K562 (cell line): ENCODE data around the gene KRTAP12-2. TPM values are rescaled to one million over a fixed set of nuclear protein-coding genes. Genes with fewer than 3 reads are reported as not detected.

ENCODE experiments used
- ATAC-seq: fragments of 200-7000 bp; cut with Tn5 transposase; 3 replicates; pipeline ENCODE4 v1.9.1; 2020; ENCODE audit warnings: moderate library complexity
- BruUV-seq: library from RNA; stranded (reverse); fragments of 400-500 nt; replicated peaks from 2 replicates; lab custom pipeline; 2021; lab: Mats Ljungman, UMichigan
- CTCF ChIA-PET: fragments of 300-600 bp; formaldehyde crosslinking; extraction: SDS; loops from one replicate; lab custom pipeline; 2021; ENCODE audit warnings: low intra/inter-chr PET ratio; lab: Yijun Ruan, JAX
- POLR2A ChIA-PET: fragments of 300-600, 350-650 bp; sonication (Branson Sonifier 250); formaldehyde crosslinking; extraction: SDS; loops from one replicate; lab custom pipeline; 2021; ENCODE audit warnings: antibody characterized with exemption, inconsistent platforms; lab: Yijun Ruan, JAX
- DNase-seq, 4 experiments: peaks; one replicate each; pipeline versions ENCODE4 v3.0.0 to v3.0.0-alpha.2; 2011 to 2018; ENCODE audit warnings: low spot score in 3 of 4, mixed read lengths in 3 of 4; ENCODE audit errors: extremely low read depth in 1 of 4
- FAIRE-seq: peaks from 2 replicates; lab custom pipeline; 2011; peaks lifted over from hg19 to GRCh38; lab: Jason Lieb, UNC
- H2AFZ ChIP-seq: 2 replicates; pipeline ENCODE4 v1.6.0; 2011; ENCODE audit warnings: low read depth, low read length, control low read depth, inconsistent platforms
- H3K27ac ChIP-seq: fragments of 200-600 bp; 3 replicates; pipeline ENCODE4 v1.8.0; 2011; ENCODE audit warnings: low read depth, mild to moderate bottlenecking, control low read depth, inconsistent platforms, low read length, moderate library complexity, mixed read lengths; ENCODE audit errors: extremely low read depth
- H3K27me3 ChIP-seq, 2 experiments: fragments of 300-600 bp in 1 of 2; 2 replicates in 1 of 2; 3 replicates in 1 of 2; pipeline versions ENCODE4 v1.6.0 to v1.8.0; 2011; ENCODE audit warnings: inconsistent platforms in 2 of 2, low read length in 2 of 2, mild to moderate bottlenecking in 1 of 2, mixed read lengths in 1 of 2, moderate library complexity in 1 of 2; ENCODE audit not compliant: control insufficient read depth in 2 of 2, insufficient read depth in 2 of 2
- H3K36me3 ChIP-seq: fragments of 300-600 bp; 3 replicates; pipeline ENCODE4 v1.8.0; 2011; ENCODE audit warnings: mild to moderate bottlenecking, low read length, inconsistent platforms; ENCODE audit not compliant: control insufficient read depth, insufficient read depth
- H3K4me1 ChIP-seq, 2 experiments: fragments of 200-600 bp in 1 of 2; replicated peaks in 1 of 2; 2 replicates in 1 of 2; 3 replicates in 1 of 2; pipeline versions ENCODE4 v1.5.1 to v1.8.0; 2011; ENCODE audit warnings: inconsistent platforms in 2 of 2, low read length in 2 of 2, mild to moderate bottlenecking in 1 of 2, mixed read lengths in 1 of 2, moderate library complexity in 1 of 2; ENCODE audit not compliant: control insufficient read depth in 2 of 2, insufficient read depth in 2 of 2
- H3K4me2 ChIP-seq: 2 replicates; pipeline ENCODE4 v1.6.1; 2011; ENCODE audit warnings: low read length, control low read depth, inconsistent platforms, mixed read lengths; ENCODE audit not compliant: insufficient read depth
- H3K4me3 ChIP-seq: fragments of 200-600 bp; sonication (generic), shearing (Covaris generic); 2 replicates; pipeline ENCODE4 v1.5.1; 2016; ENCODE audit warnings: control low read depth, inconsistent platforms
- H3K79me2 ChIP-seq: fragments of 200-600 bp; 3 replicates; pipeline ENCODE4 v1.8.0; 2011; ENCODE audit warnings: low read length, inconsistent platforms; ENCODE audit not compliant: control insufficient read depth, insufficient read depth
- H3K9ac ChIP-seq, 2 experiments: 2 replicates each; pipeline versions ENCODE4 v1.6.0 to v1.6.1; 2011; ENCODE audit warnings: low read depth in 2 of 2, low read length in 2 of 2, control low read depth in 1 of 2, inconsistent platforms in 1 of 2, mild to moderate bottlenecking in 1 of 2, mixed read lengths in 1 of 2; ENCODE audit not compliant: insufficient read depth in 1 of 2
- H3K9me1 ChIP-seq: one replicate; pipeline ENCODE4 v1.6.0; 2011; ENCODE audit warnings: inconsistent platforms, mild to moderate bottlenecking, low read length, moderate library complexity; ENCODE audit not compliant: control insufficient read depth, insufficient read depth
- H3K9me3 ChIP-seq: replicated peaks from 2 replicates; pipeline ENCODE4 v1.5.1; 2011; ENCODE audit warnings: low read depth, low read length, inconsistent platforms; ENCODE audit not compliant: control insufficient read depth, insufficient read depth
- H4K20me1 ChIP-seq: replicated peaks from 2 replicates; pipeline ENCODE4 v1.6.1; 2011; ENCODE audit warnings: low read length, inconsistent platforms, mixed read lengths; ENCODE audit not compliant: control insufficient read depth, insufficient read depth
- BRCA1 ChIP-seq, 2 experiments: fragments of 450-650 bp in 1 of 2; sonication (generic) in 1 of 2; formaldehyde crosslinking in 1 of 2; IDR thresholded peaks; 2 replicates each; pipeline versions ENCODE4 v1.5.0 to v1.6.1; 2017 to 2020; ENCODE audit warnings: mild to moderate bottlenecking in 1 of 2, missing genetic modification reagents in 1 of 2
- CREBBP ChIP-seq: IDR thresholded peaks from one replicate; pipeline ENCODE4 v1.6.1; 2012; ENCODE audit warnings: low read depth, mild to moderate bottlenecking, control low read depth, inconsistent platforms, low read length
- MXD1 ChIP-seq: fragments of 250-450 bp; sonication (Bioruptor Pico); IDR thresholded peaks from 2 replicates; pipeline ENCODE4 v1.8.0; 2021; ENCODE audit warnings: borderline replicate concordance, mild to moderate bottlenecking, moderate library complexity; ENCODE audit not compliant: poor library complexity, severe bottlenecking
- ZFP1 ChIP-seq: fragments of 450-650 bp; formaldehyde crosslinking; IDR thresholded peaks from 2 replicates; pipeline ENCODE4 v1.4.0; 2020; ENCODE audit warnings: mild to moderate bottlenecking, mixed read lengths
- WGBS: fragments of 100-300 bp; shearing (Covaris generic); methylation state at CpG from one replicate; pipeline ENCODE4 v1.1.6; 2016; ENCODE audit warnings: low coverage, mixed read lengths; ENCODE audit not compliant: insufficient coverage; ENCODE audit errors: missing lambda C conversion rate; 5-methylcytosine and 5-hydroxymethylcytosine counted together
- in situ Hi-C: fragments of 300-500 bp; cut with MboI; formaldehyde crosslinking; loops from 4 replicates; pipeline ENCODE4 v1.15.0; 2018; ENCODE audit warnings: inconsistent platforms, mixed read lengths
- intact Hi-C: fragments of 100-400 bp; cut with micrococcal nuclease; formaldehyde crosslinking; loops from 2 replicates; pipeline ENCODE4 v1.14.2; 2022
- polyA plus RNA-seq, 8 experiments: library from polyadenylated mRNA; depleted of rRNA in 4 of 8; stranded (reverse) in 5 of 8; unstranded in 3 of 8; fragments of >200 nt; fragmentation: Nextera tagmentation in 2 of 8; fragmentation: Illumina TruSeq in 1 of 8; extraction: Ambion mirVana in 2 of 8; extraction: Trizol in 1 of 8; gene quantifications; 2 replicates each; pipeline versions ENCODE4 v1.2.1 to v1.2.3, GENCODE V29; 2011 to 2014; ENCODE audit warnings: inconsistent platforms in 1 of 8, missing spikeins in 1 of 8
- total RNA-seq, 7 experiments: library from RNA; depleted of rRNA in 6 of 7; stranded (reverse); fragments of >200 nt in 6 of 7; fragmentation: Illumina TruSeq in 2 of 7; extraction: Trizol in 2 of 7; gene quantifications; 2 replicates each; pipeline versions ENCODE4 v1.2.1 to v1.2.3, GENCODE V29; 2011 to 2021; ENCODE audit warnings: low replicate concordance in 1 of 7

Gene KRTAP12-2
- total and polyA plus RNA-seq, 9 of the 15 experiments (the other 6 are each of a cell fraction or from before 2014, with no cell fraction given): not detected

GRCh38 chr21:44644878-44645277 lies 21.8 kb downstream of the KRTAP12-2 start:
- in situ Hi-C loops (no loop called here), intact Hi-C loops (no loop called here)
- H3K27me3 ChIP-seq: peaks cover 2 to 33% of the 10 kb centered on the region in 2 experiments; a peak in 3 of 5 replicates
- no peaks in the 10 kb centered on the region for H4K20me1 ChIP-seq
- H3K27ac ChIP-seq: no peak overlapping the region
- CTCF ChIA-PET: no interaction called here
- BruUV-seq: no TSS peak
- no peak for FAIRE-seq
- TF ChIP-seq MXD1 (CRISPR knock-in tag): no peak
- no peak for TF ChIP-seq BRCA1 (IDR thresholded peaks at IDR 0.05)
- no peak for TF ChIP-seq BRCA1 (CRISPR knock-in tag; IDR thresholded peaks at IDR 0.05)
- peak; percentile 98 for TF ChIP-seq ZFP1 (CRISPR knock-in tag)
- TF ChIP-seq CREBBP: no peak
- ATAC-seq: no peak
- DNase-seq: no peak
- no peak overlapping the region for H3K4me3 ChIP-seq
- peaks cover 4% of the 10 kb centered on the region for H3K9me3 ChIP-seq
- H2AFZ ChIP-seq: no peak overlapping the region
- no peak overlapping the region for H3K4me2 ChIP-seq
- no peaks in the 10 kb centered on the region for H3K79me2 ChIP-seq
- H3K4me1 ChIP-seq: no peaks in the 10 kb centered on the region; a peak in 1 of 5 replicates
- H3K9me1 ChIP-seq: no peaks in the 10 kb centered on the region
- H3K9ac ChIP-seq: no peak overlapping the region
- no peaks in the 10 kb centered on the region for H3K36me3 ChIP-seq
- POLR2A ChIA-PET: interaction anchor here (0.6 kb wide), 1 partner anchor 44 kb away, joined by 3 read pairs; no protein-coding TSS in a partner anchor
- 0% methylated on average over 2 of the region's 2 CpGs for WGBS
